ENCODE data around the gene UNC5A. TPM values are rescaled to one million over a fixed set of nuclear protein-coding genes. Genes with fewer than 3 reads are reported as not detected.

Gene UNC5A
- polyA plus RNA-seq, 1 of the 3 experiments (the other 2 are of a cell fraction) = 0.46 TPM

- Histone ChIP-seq H2AFZ (ENCODE audit: low read depth) (no peak overlapping the region), H3K9ac (no peak overlapping the region), H3F3A (replicated peaks; ENCODE audit: insufficient read depth) (no peaks in the 10 kb centered on the region), H3K9me2 (no peaks in the 10 kb centered on the region), H3K4me2 (no peak overlapping the region), H3K79me2 (ENCODE audit: insufficient read depth) (no peaks in the 10 kb centered on the region), H3K36me3 (replicated peaks in 1 of 2; ENCODE audit: control insufficient read depth in 1 of 2, insufficient read depth in 2 of 2, low read length in 1 of 2) (no peaks in the 10 kb centered on the region), H3K27me3 (ENCODE audit: insufficient read depth) (no peaks in the 10 kb centered on the region; the same call in 1 of the 2 replicates), H3K4me3 (ENCODE audit: low read depth in 2 of 2, low read length in 1 of 2) (no peak overlapping the region), H3K9me3 (no peaks in the 10 kb centered on the region), H4K20me1 (ENCODE audit: insufficient read depth) (no peaks in the 10 kb centered on the region), H3K4me1 (ENCODE audit: control insufficient read depth in 1 of 2, insufficient read depth in 2 of 2, low read depth in 1 of 2, low read length in 1 of 2) (peaks cover 0 to 27% of the 10 kb centered on the region in 2 experiments; a peak in 2 of 4 replicates), H3K27ac (ENCODE audit: low read depth in 2 of 2, low read length in 1 of 2) (no peak overlapping the region)
- ChIA-PET POLR2A (no interaction called here), CTCF (interaction anchor here (0.6 to 2.6 kb wide), 2 partner anchors 75 to 130 kb away, joined by 3 to 9 read pairs; no protein-coding TSS in a partner anchor)
- no peak for DNase-seq
- WGBS (ENCODE audit: low lambda C conversion rate) = 63% methylated on average over 4 of the region's 5 CpGs
- TF ChIP-seq NFIC (IDR thresholded peaks at IDR 0.05; ENCODE audit: borderline replicate concordance) = no peak
- no peak for TF ChIP-seq FOXM1 (IDR thresholded peaks at IDR 0.05; ENCODE audit: low read depth)
- no peak for TF ChIP-seq USF2 (IDR thresholded peaks at IDR 0.05; ENCODE audit: borderline replicate concordance, low read depth, low read length)
- TF ChIP-seq TCF12 (IDR thresholded peaks at IDR 0.05) = no peak
- no peak for TF ChIP-seq POLR2AphosphoS5 (IDR thresholded peaks at IDR 0.05; ENCODE audit: low read depth, low read length)
Measured at GRCh38 chr5:176790941-176791340, 19.4 kb upstream of the UNC5A start.

- Histone ChIP-seq H3F3A (replicated peaks; ENCODE audit: insufficient read depth) (no peaks in the 10 kb centered on the region), H4K20me1 (ENCODE audit: insufficient read depth) (no peaks in the 10 kb centered on the region), H3K9me3 (no peaks in the 10 kb centered on the region), H3K4me2 (no peak overlapping the region), H3K27ac (ENCODE audit: low read depth in 2 of 2, low read length in 1 of 2) (peak overlapping the region in 1 of 2 experiments; percentile 93; a peak in 2 of 4 replicates), H3K27me3 (ENCODE audit: insufficient read depth) (no peaks in the 10 kb centered on the region; the same call in 1 of the 2 replicates), H3K36me3 (replicated peaks in 1 of 2; ENCODE audit: control insufficient read depth in 1 of 2, insufficient read depth in 2 of 2, low read length in 1 of 2) (no peaks in the 10 kb centered on the region), H2AFZ (ENCODE audit: low read depth) (no peak overlapping the region), H3K9ac (no peak overlapping the region), H3K79me2 (ENCODE audit: insufficient read depth) (no peaks in the 10 kb centered on the region), H3K9me2 (no peaks in the 10 kb centered on the region), H3K4me3 (ENCODE audit: low read depth in 2 of 2, low read length in 1 of 2) (no peak overlapping the region), H3K4me1 (ENCODE audit: control insufficient read depth in 1 of 2, insufficient read depth in 2 of 2, low read depth in 1 of 2, low read length in 1 of 2) (peaks cover 0 to 35% of the 10 kb centered on the region in 2 experiments; a peak in 2 of 4 replicates)
- no peak for TF ChIP-seq USF2 (IDR thresholded peaks at IDR 0.05; ENCODE audit: borderline replicate concordance, low read depth, low read length)
- no peak for TF ChIP-seq TCF12 (IDR thresholded peaks at IDR 0.05)
- TF ChIP-seq, protein P1, sequence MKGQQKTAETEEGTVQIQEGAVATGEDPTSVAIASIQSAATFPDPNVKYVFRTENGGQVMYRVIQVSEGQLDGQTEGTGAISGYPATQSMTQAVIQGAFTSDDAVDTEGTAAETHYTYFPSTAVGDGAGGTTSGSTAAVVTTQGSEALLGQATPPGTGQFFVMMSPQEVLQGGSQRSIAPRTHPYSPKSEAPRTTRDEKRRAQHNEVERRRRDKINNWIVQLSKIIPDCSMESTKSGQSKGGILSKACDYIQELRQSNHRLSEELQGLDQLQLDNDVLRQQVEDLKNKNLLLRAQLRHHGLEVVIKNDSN (IDR thresholded peaks at IDR 0.05; ENCODE audit: borderline replicate concordance, low read depth) = no peak
- TF ChIP-seq, protein P2, sequence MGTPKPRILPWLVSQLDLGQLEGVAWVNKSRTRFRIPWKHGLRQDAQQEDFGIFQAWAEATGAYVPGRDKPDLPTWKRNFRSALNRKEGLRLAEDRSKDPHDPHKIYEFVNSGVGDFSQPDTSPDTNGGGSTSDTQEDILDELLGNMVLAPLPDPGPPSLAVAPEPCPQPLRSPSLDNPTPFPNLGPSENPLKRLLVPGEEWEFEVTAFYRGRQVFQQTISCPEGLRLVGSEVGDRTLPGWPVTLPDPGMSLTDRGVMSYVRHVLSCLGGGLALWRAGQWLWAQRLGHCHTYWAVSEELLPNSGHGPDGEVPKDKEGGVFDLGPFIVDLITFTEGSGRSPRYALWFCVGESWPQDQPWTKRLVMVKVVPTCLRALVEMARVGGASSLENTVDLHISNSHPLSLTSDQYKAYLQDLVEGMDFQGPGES (IDR thresholded peaks at IDR 0.05; ENCODE audit: low read depth, low read length) = no peak
- TF ChIP-seq FOXJ3 (CRISPR knock-in tag; IDR thresholded peaks at IDR 0.05) = no peak
- CTCF ChIA-PET = interaction anchor here (0.6 to 2.6 kb wide), 10 partner anchors 12 to 132 kb away, joined by 3 to 9 read pairs (median 4); no protein-coding TSS in a partner anchor
- 63% methylated on average over 13 of the region's 18 CpGs for WGBS (ENCODE audit: low lambda C conversion rate)
- POLR2A ChIA-PET = interaction anchor here (0.7 kb wide), 1 partner anchor 10 kb away, joined by 3 read pairs; no protein-coding TSS in a partner anchor
- no peak for DNase-seq
Measured at GRCh38 chr5:176792655-176793342, 17.6 kb upstream of the UNC5A start.
